ENCODE data around the gene PTPRN2. TPM values are rescaled to one million over a fixed set of nuclear protein-coding genes. Genes with fewer than 3 reads are reported as not detected.

PTPRN2 gene
- total and polyA plus RNA-seq, 2 of the 8 experiments (the other 6 are each of a cell fraction or from before 2014, with no cell fraction given), result 2.6 to 4.5 TPM

- TF ChIP-seq, protein P1, sequence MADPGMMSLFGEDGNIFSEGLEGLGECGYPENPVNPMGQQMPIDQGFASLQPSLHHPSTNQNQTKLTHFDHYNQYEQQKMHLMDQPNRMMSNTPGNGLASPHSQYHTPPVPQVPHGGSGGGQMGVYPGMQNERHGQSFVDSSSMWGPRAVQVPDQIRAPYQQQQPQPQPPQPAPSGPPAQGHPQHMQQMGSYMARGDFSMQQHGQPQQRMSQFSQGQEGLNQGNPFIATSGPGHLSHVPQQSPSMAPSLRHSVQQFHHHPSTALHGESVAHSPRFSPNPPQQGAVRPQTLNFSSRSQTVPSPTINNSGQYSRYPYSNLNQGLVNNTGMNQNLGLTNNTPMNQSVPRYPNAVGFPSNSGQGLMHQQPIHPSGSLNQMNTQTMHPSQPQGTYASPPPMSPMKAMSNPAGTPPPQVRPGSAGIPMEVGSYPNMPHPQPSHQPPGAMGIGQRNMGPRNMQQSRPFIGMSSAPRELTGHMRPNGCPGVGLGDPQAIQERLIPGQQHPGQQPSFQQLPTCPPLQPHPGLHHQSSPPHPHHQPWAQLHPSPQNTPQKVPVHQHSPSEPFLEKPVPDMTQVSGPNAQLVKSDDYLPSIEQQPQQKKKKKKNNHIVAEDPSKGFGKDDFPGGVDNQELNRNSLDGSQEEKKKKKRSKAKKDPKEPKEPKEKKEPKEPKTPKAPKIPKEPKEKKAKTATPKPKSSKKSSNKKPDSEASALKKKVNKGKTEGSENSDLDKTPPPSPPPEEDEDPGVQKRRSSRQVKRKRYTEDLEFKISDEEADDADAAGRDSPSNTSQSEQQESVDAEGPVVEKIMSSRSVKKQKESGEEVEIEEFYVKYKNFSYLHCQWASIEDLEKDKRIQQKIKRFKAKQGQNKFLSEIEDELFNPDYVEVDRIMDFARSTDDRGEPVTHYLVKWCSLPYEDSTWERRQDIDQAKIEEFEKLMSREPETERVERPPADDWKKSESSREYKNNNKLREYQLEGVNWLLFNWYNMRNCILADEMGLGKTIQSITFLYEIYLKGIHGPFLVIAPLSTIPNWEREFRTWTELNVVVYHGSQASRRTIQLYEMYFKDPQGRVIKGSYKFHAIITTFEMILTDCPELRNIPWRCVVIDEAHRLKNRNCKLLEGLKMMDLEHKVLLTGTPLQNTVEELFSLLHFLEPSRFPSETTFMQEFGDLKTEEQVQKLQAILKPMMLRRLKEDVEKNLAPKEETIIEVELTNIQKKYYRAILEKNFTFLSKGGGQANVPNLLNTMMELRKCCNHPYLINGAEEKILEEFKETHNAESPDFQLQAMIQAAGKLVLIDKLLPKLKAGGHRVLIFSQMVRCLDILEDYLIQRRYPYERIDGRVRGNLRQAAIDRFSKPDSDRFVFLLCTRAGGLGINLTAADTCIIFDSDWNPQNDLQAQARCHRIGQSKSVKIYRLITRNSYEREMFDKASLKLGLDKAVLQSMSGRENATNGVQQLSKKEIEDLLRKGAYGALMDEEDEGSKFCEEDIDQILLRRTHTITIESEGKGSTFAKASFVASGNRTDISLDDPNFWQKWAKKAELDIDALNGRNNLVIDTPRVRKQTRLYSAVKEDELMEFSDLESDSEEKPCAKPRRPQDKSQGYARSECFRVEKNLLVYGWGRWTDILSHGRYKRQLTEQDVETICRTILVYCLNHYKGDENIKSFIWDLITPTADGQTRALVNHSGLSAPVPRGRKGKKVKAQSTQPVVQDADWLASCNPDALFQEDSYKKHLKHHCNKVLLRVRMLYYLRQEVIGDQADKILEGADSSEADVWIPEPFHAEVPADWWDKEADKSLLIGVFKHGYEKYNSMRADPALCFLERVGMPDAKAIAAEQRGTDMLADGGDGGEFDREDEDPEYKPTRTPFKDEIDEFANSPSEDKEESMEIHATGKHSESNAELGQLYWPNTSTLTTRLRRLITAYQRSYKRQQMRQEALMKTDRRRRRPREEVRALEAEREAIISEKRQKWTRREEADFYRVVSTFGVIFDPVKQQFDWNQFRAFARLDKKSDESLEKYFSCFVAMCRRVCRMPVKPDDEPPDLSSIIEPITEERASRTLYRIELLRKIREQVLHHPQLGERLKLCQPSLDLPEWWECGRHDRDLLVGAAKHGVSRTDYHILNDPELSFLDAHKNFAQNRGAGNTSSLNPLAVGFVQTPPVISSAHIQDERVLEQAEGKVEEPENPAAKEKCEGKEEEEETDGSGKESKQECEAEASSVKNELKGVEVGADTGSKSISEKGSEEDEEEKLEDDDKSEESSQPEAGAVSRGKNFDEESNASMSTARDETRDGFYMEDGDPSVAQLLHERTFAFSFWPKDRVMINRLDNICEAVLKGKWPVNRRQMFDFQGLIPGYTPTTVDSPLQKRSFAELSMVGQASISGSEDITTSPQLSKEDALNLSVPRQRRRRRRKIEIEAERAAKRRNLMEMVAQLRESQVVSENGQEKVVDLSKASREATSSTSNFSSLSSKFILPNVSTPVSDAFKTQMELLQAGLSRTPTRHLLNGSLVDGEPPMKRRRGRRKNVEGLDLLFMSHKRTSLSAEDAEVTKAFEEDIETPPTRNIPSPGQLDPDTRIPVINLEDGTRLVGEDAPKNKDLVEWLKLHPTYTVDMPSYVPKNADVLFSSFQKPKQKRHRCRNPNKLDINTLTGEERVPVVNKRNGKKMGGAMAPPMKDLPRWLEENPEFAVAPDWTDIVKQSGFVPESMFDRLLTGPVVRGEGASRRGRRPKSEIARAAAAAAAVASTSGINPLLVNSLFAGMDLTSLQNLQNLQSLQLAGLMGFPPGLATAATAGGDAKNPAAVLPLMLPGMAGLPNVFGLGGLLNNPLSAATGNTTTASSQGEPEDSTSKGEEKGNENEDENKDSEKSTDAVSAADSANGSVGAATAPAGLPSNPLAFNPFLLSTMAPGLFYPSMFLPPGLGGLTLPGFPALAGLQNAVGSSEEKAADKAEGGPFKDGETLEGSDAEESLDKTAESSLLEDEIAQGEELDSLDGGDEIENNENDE (IDR thresholded peaks at IDR 0.05; ENCODE audit: insufficient replicate concordance, low read length), result no peak
- TF ChIP-seq SRF (IDR thresholded peaks at IDR 0.05; ENCODE audit: low read depth, low read length), result no peak
- TF ChIP-seq HDAC2 (IDR thresholded peaks at IDR 0.05; ENCODE audit: borderline replicate concordance in 1 of 2, low read depth in 2 of 2, low read length in 2 of 2), result no peak
- no peak for TF ChIP-seq BACH1 (IDR thresholded peaks at IDR 0.05; ENCODE audit: low read length)
- no peak for TF ChIP-seq SP2 (IDR thresholded peaks at IDR 0.05; ENCODE audit: low read length)
Measured at GRCh38 chr7:158167373-158167772, 420.2 kb downstream of the PTPRN2 start (continued).

Data from H1 (cell line).